ENCODE measurements around the gene TRMT112.
A peak's percentile ranks its signal among the peaks of the same experiment; 100 is the strongest.

Gene TRMT112

GRCh38 chr11:64299847-64300648, 17.3 kb downstream of the TRMT112 start, which contains the start of gene CATSPERZ:
TSS of gene CATSPERZ (plus strand) at chr11:64300358. CDS start at chr11:64300411, 53 bp downstream.
- Histone ChIP-seq H3K9me3 (ENCODE audit: control insufficient read depth in 1 of 2, low read length in 2 of 2) (no peaks in the 10 kb centered on the region), H3K27ac (ENCODE audit: low read depth, low read length) (no peak within 1 kb of the TSS), H3K9ac (ENCODE audit: low read depth in 1 of 2, low read length in 2 of 2) (peak within 1 kb of the TSS in 1 of 2 donors; percentile 44), H3K36me3 (ENCODE audit: control insufficient read depth in 1 of 2, insufficient read depth in 2 of 2, low read length in 2 of 2) (no peaks in the 10 kb centered on the region), H3K4me1 (ENCODE audit: control insufficient read depth in 1 of 2, insufficient read depth in 2 of 2, low read length in 2 of 2) (peaks cover 30 to 32% of the 10 kb centered on the region in 2 donors), H3K27me3 (ENCODE audit: control insufficient read depth in 1 of 2, insufficient read depth in 2 of 2, low read length in 2 of 2) (peaks cover 44 to 50% of the 10 kb centered on the region in 2 donors), H3K4me3 (ENCODE audit: low read depth in 1 of 2, low read length in 2 of 2) (peak within 1 kb of the TSS; percentile 40 to 56)

GRCh38 chr11:64298966-64299846, 18.2 kb downstream of the TRMT112 start:
- Histone ChIP-seq H3K9ac (ENCODE audit: low read depth in 1 of 2, low read length in 2 of 2) (peak overlapping the region in 1 of 2 donors; percentile 12), H3K36me3 (ENCODE audit: control insufficient read depth in 1 of 2, insufficient read depth in 2 of 2, low read length in 2 of 2) (no peaks in the 10 kb centered on the region), H3K4me1 (ENCODE audit: control insufficient read depth in 1 of 2, insufficient read depth in 2 of 2, low read length in 2 of 2) (peaks cover 26 to 31% of the 10 kb centered on the region in 2 donors), H3K4me3 (ENCODE audit: low read depth in 1 of 2, low read length in 2 of 2) (peak overlapping the region in 1 of 2 donors; percentile 56), H3K27ac (ENCODE audit: low read depth, low read length) (no peak overlapping the region), H3K27me3 (ENCODE audit: control insufficient read depth in 1 of 2, insufficient read depth in 2 of 2, low read length in 2 of 2) (peaks cover 50 to 56% of the 10 kb centered on the region in 2 donors), H3K9me3 (ENCODE audit: control insufficient read depth in 1 of 2, low read length in 2 of 2) (no peaks in the 10 kb centered on the region)

- Histone ChIP-seq H3K4me3 (ENCODE audit: low read depth in 1 of 2, low read length in 2 of 2) (no peak overlapping the region), H3K9ac (ENCODE audit: low read depth in 1 of 2, low read length in 2 of 2) (no peak overlapping the region), H3K4me1 (ENCODE audit: control insufficient read depth in 1 of 2, insufficient read depth in 2 of 2, low read length in 2 of 2) (peaks cover 21 to 24% of the 10 kb centered on the region in 2 donors), H3K9me3 (ENCODE audit: control insufficient read depth in 1 of 2, low read length in 2 of 2) (no peaks in the 10 kb centered on the region), H3K27me3 (ENCODE audit: control insufficient read depth in 1 of 2, insufficient read depth in 2 of 2, low read length in 2 of 2) (peaks cover 57 to 63% of the 10 kb centered on the region in 2 donors), H3K27ac (ENCODE audit: low read depth, low read length) (no peak overlapping the region), H3K36me3 (ENCODE audit: control insufficient read depth in 1 of 2, insufficient read depth in 2 of 2, low read length in 2 of 2) (no peaks in the 10 kb centered on the region)
These were observed 19.5 kb downstream of the TRMT112 start for GRCh38 chr11:64297699-64298358.

- Histone ChIP-seq H3K27ac (ENCODE audit: low read depth, low read length) (no peak overlapping the region), H3K27me3 (ENCODE audit: control insufficient read depth in 1 of 2, insufficient read depth in 2 of 2, low read length in 2 of 2) (peaks cover 65 to 70% of the 10 kb centered on the region in 2 donors), H3K4me3 (ENCODE audit: low read depth in 1 of 2, low read length in 2 of 2) (no peak overlapping the region), H3K36me3 (ENCODE audit: control insufficient read depth in 1 of 2, insufficient read depth in 2 of 2, low read length in 2 of 2) (no peaks in the 10 kb centered on the region), H3K9me3 (ENCODE audit: control insufficient read depth in 1 of 2, low read length in 2 of 2) (no peaks in the 10 kb centered on the region), H3K4me1 (ENCODE audit: control insufficient read depth in 1 of 2, insufficient read depth in 2 of 2, low read length in 2 of 2) (peaks cover 24 to 26% of the 10 kb centered on the region in 2 donors), H3K9ac (ENCODE audit: low read depth in 1 of 2, low read length in 2 of 2) (no peak overlapping the region)
These were observed 20.3 kb downstream of the TRMT112 start for GRCh38 chr11:64296830-64297698.

- no peak overlapping the region for H3K27ac ChIP-seq (ENCODE audit: low read depth, low read length)
- peaks cover 24 to 26% of the 10 kb centered on the region in 2 donors for H3K4me1 ChIP-seq (ENCODE audit: control insufficient read depth in 1 of 2, insufficient read depth in 2 of 2, low read length in 2 of 2)
- peaks cover 70 to 77% of the 10 kb centered on the region in 2 donors for H3K27me3 ChIP-seq (ENCODE audit: control insufficient read depth in 1 of 2, insufficient read depth in 2 of 2, low read length in 2 of 2)
These were observed 21.1 kb downstream of the TRMT112 start for GRCh38 chr11:64296236-64296635.

GRCh38 chr11:64295760-64296159, 21.6 kb downstream of the TRMT112 start:
- no peaks in the 10 kb centered on the region for H3K36me3 ChIP-seq (ENCODE audit: control insufficient read depth in 1 of 2, insufficient read depth in 2 of 2, low read length in 2 of 2)
- no peak overlapping the region for H3K9ac ChIP-seq (ENCODE audit: low read depth in 1 of 2, low read length in 2 of 2)
- peaks cover 23% of the 10 kb centered on the region in 2 donors for H3K4me1 ChIP-seq (ENCODE audit: control insufficient read depth in 1 of 2, insufficient read depth in 2 of 2, low read length in 2 of 2)
- no peaks in the 10 kb centered on the region for H3K9me3 ChIP-seq (ENCODE audit: control insufficient read depth in 1 of 2, low read length in 2 of 2)
- H3K4me3 ChIP-seq (ENCODE audit: low read depth in 1 of 2, low read length in 2 of 2): no peak overlapping the region
- H3K27me3 ChIP-seq (ENCODE audit: control insufficient read depth in 1 of 2, insufficient read depth in 2 of 2, low read length in 2 of 2): peaks cover 74 to 80% of the 10 kb centered on the region in 2 donors
- no peak overlapping the region for H3K27ac ChIP-seq (ENCODE audit: low read depth, low read length)

More at GRCh38 chr11:64296236-64296635, 21.1 kb downstream of the TRMT112 start:
- Histone ChIP-seq H3K4me3 (ENCODE audit: low read depth in 1 of 2, low read length in 2 of 2) (no peak overlapping the region), H3K9me3 (ENCODE audit: control insufficient read depth in 1 of 2, low read length in 2 of 2) (no peaks in the 10 kb centered on the region), H3K36me3 (ENCODE audit: control insufficient read depth in 1 of 2, insufficient read depth in 2 of 2, low read length in 2 of 2) (no peaks in the 10 kb centered on the region), H3K9ac (ENCODE audit: low read depth in 1 of 2, low read length in 2 of 2) (no peak overlapping the region)

GRCh38 chr11:64294774-64295173, 22.6 kb downstream of the TRMT112 start:
- Histone ChIP-seq H3K4me3 (ENCODE audit: low read depth in 1 of 2, low read length in 2 of 2) (no peak overlapping the region), H3K27ac (ENCODE audit: low read depth, low read length) (no peak overlapping the region), H3K36me3 (ENCODE audit: control insufficient read depth in 1 of 2, insufficient read depth in 2 of 2, low read length in 2 of 2) (no peaks in the 10 kb centered on the region), H3K27me3 (ENCODE audit: control insufficient read depth in 1 of 2, insufficient read depth in 2 of 2, low read length in 2 of 2) (peaks cover 66 to 78% of the 10 kb centered on the region in 2 donors), H3K4me1 (ENCODE audit: control insufficient read depth in 1 of 2, insufficient read depth in 2 of 2, low read length in 2 of 2) (peaks cover 13% of the 10 kb centered on the region in 2 donors), H3K9ac (ENCODE audit: low read depth in 1 of 2, low read length in 2 of 2) (no peak overlapping the region), H3K9me3 (ENCODE audit: control insufficient read depth in 1 of 2, low read length in 2 of 2) (no peaks in the 10 kb centered on the region)

- Histone ChIP-seq H3K9me3 (ENCODE audit: control insufficient read depth in 1 of 2, low read length in 2 of 2) (no peaks in the 10 kb centered on the region), H3K9ac (ENCODE audit: low read depth in 1 of 2, low read length in 2 of 2) (no peak overlapping the region), H3K27ac (ENCODE audit: low read depth, low read length) (no peak overlapping the region), H3K4me3 (ENCODE audit: low read depth in 1 of 2, low read length in 2 of 2) (no peak overlapping the region), H3K36me3 (ENCODE audit: control insufficient read depth in 1 of 2, insufficient read depth in 2 of 2, low read length in 2 of 2) (no peaks in the 10 kb centered on the region), H3K27me3 (ENCODE audit: control insufficient read depth in 1 of 2, insufficient read depth in 2 of 2, low read length in 2 of 2) (peaks cover 49 to 66% of the 10 kb centered on the region in 2 donors), H3K4me1 (ENCODE audit: control insufficient read depth in 1 of 2, insufficient read depth in 2 of 2, low read length in 2 of 2) (peaks cover 5% of the 10 kb centered on the region in 2 donors)
These were observed 24.7 kb downstream of the TRMT112 start for GRCh38 chr11:64292460-64293254.
